Placental pericyte (primary cell): ENCODE data around the gene FGF12. TPM values are rescaled to one million over a fixed set of nuclear protein-coding genes. Genes with fewer than 3 reads are reported as not detected.

Source experiments
- small RNA-seq: library from RNA; depleted of rRNA; stranded (forward); fragments of <200 nt; gene quantifications from one replicate; pipeline ENCODE3, GENCODE V24; 2012; ENCODE audit warnings: low replicate concordance
- total RNA-seq: library from RNA; depleted of rRNA; stranded (reverse); fragments of >200 nt; gene quantifications from 2 replicates; pipeline ENCODE4 v1.2.3, GENCODE V29; 2012

The FGF12 gene
- total RNA-seq, result 0.14 TPM in 1 of 2 replicates, not detected in the other

GRCh38 chr3:192727032-192727847 lies at the start of gene FGF12:
TSS of gene FGF12 (minus strand) at chr3:192727541.

Small RNAs within 50 kb of the gene (small RNA-seq; reads per million reads assigned to genes)
- gene RF01210 (not detected), gene RNU1-20P (0.10 reads per million)

Other genes starting within 250 kb of the FGF12 start
- 12.7 and 32.6 TPM in 2 replicates for gene MB21D2, start 190.3 kb upstream of the FGF12 start, total RNA-seq